GM18519 (cell line): Measurements from ENCODE around the gene ZDHHC4.
"Not testable (repeated sequence)": the region's sequence is repeated elsewhere in the genome, so short reads cannot be mapped to it uniquely, and the experiment has no call there.

Experiments used
- ATAC-seq: cut with Tn5 transposase; IDR thresholded peaks from one replicate; pipeline ENCODE4 v1.9.1; 2021; ENCODE audit warnings: mild to moderate bottlenecking, moderate library complexity; ENCODE audit not compliant: unreplicated experiment, low FRiP score

Gene ZDHHC4

GRCh38 chr7:6631605-6632004, 54.4 kb downstream of the ZDHHC4 start:
- no peak for ATAC-seq

- ATAC-seq: no peak
These were observed 56.8 kb downstream of the ZDHHC4 start for GRCh38 chr7:6634021-6634420.

GRCh38 chr7:6634971-6635370, 57.7 kb downstream of the ZDHHC4 start:
- ATAC-seq: not testable (repeated sequence)

GRCh38 chr7:6636741-6637543, 59.7 kb downstream of the ZDHHC4 start, which contains the start of gene ZNF316:
ZNF316 (plus strand) TSS chr7:6637318; CDS start chr7:6642410, 5,092 bp downstream.
- ATAC-seq: peak; percentile 46

- peak; percentile 74 for ATAC-seq
These were observed 60.4 kb downstream of the ZDHHC4 start for GRCh38 chr7:6637544-6638229.
